ENCODE data around the gene FAM171A1.

DNA sequence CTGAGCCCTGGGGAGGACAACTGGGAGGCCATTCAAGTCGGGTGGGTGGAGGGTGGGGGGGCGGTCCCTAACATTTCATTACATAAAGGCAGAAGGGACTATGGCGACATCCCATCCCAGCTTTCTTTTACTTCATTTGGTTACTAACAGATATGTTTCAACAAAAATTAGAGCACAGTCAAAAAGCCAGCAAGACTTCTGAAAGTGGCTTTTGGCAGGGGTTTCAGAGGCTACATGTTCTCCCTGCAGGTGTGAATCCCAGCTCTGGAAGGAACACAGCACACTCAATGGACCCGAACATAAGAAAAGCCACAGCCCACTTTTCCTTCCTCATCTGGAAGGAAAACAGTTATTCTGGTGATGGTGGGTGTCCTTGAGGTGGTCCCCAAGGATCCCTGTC is 7.1 kb downstream of the FAM171A1 start:
- TF ChIP-seq, protein P1, sequence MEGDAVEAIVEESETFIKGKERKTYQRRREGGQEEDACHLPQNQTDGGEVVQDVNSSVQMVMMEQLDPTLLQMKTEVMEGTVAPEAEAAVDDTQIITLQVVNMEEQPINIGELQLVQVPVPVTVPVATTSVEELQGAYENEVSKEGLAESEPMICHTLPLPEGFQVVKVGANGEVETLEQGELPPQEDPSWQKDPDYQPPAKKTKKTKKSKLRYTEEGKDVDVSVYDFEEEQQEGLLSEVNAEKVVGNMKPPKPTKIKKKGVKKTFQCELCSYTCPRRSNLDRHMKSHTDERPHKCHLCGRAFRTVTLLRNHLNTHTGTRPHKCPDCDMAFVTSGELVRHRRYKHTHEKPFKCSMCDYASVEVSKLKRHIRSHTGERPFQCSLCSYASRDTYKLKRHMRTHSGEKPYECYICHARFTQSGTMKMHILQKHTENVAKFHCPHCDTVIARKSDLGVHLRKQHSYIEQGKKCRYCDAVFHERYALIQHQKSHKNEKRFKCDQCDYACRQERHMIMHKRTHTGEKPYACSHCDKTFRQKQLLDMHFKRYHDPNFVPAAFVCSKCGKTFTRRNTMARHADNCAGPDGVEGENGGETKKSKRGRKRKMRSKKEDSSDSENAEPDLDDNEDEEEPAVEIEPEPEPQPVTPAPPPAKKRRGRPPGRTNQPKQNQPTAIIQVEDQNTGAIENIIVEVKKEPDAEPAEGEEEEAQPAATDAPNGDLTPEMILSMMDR (IDR thresholded peaks at IDR 0.05; ENCODE audit: poor library complexity): no peak
- TF ChIP-seq EZH2phosphoT487 (IDR thresholded peaks at IDR 0.05; ENCODE audit: low read depth, severe bottlenecking, unreplicated experiment): no peak
